Endothelial cell of umbilical vein (primary cell): ENCODE measurements around the gene HSD3B7. TPM values are rescaled to one million over a fixed set of nuclear protein-coding genes. Genes with fewer than 3 reads are reported as not detected.

Source experiments
- BruUV-seq: library from RNA; stranded (reverse); fragments of 400-500 nt; replicated peaks from 2 replicates; lab custom pipeline; 2021; lab: Mats Ljungman, UMichigan
- CTCF ChIA-PET: fragments of 300-600, 350-600 bp; sonication (Branson Sonifier 250); formaldehyde crosslinking; loops from one replicate; lab custom pipeline; 2021; ENCODE audit warnings: antibody characterized with exemption, inconsistent platforms; lab: Charles Lee
- POLR2A ChIA-PET: fragments of 300-600, 350-600 bp; sonication (Branson Sonifier 250); formaldehyde crosslinking; loops from one replicate; lab custom pipeline; 2021; ENCODE audit warnings: antibody characterized with exemption, inconsistent platforms; lab: Charles Lee
- DNase-seq: peaks from one replicate; pipeline ENCODE4 v3.0.0-alpha.2; 2011; ENCODE audit warnings: low read depth, low spot score
- FAIRE-seq: peaks from 2 replicates; lab custom pipeline; 2011; peaks lifted over from hg19 to GRCh38; lab: Jason Lieb, UNC
- H2AFZ ChIP-seq: 2 replicates; pipeline ENCODE4 v1.6.0; 2012; ENCODE audit warnings: low read depth, low read length, control low read depth, inconsistent platforms
- H3K27ac ChIP-seq: 2 replicates; pipeline ENCODE4 v1.5.1; 2011; ENCODE audit warnings: low read depth, mild to moderate bottlenecking, control low read depth, low read length, moderate library complexity; ENCODE audit not compliant: insufficient read depth
- H3K27me3 ChIP-seq, 2 experiments: 2 replicates each; pipeline versions ENCODE4 v1.6.0 to v1.6.1; 2011; ENCODE audit warnings: low read length in 2 of 2, mixed read lengths in 1 of 2; ENCODE audit not compliant: control insufficient read depth in 2 of 2, insufficient read depth in 2 of 2
- H3K36me3 ChIP-seq, 2 experiments: 2 replicates in 1 of 2; 3 replicates in 1 of 2; pipeline ENCODE4 v1.5.1; 2011; ENCODE audit warnings: low read length in 2 of 2, mild to moderate bottlenecking in 1 of 2, moderate library complexity in 1 of 2; ENCODE audit not compliant: control insufficient read depth in 2 of 2, insufficient read depth in 2 of 2; ENCODE audit errors: extremely low read depth in 1 of 2
- H3K4me1 ChIP-seq: 3 replicates; pipeline ENCODE4 v1.5.1; 2011; ENCODE audit warnings: mild to moderate bottlenecking, low read length; ENCODE audit not compliant: control insufficient read depth, insufficient read depth; ENCODE audit errors: extremely low read depth
- H3K4me2 ChIP-seq: 2 replicates; pipeline ENCODE4 v1.6.1; 2011; ENCODE audit warnings: low read length, control low read depth, mixed read lengths; ENCODE audit not compliant: insufficient read depth
- H3K4me3 ChIP-seq, 3 experiments: fragments of 200-600 bp in 1 of 3; sonication (generic), shearing (Covaris generic) in 1 of 3; replicated peaks in 1 of 3; 2 replicates each; pipeline ENCODE4 v1.5.1; 2011 to 2016; ENCODE audit warnings: control low read depth in 3 of 3, low read length in 3 of 3, mild to moderate bottlenecking in 2 of 3, inconsistent platforms in 1 of 3, low read depth in 1 of 3, moderate library complexity in 1 of 3; ENCODE audit not compliant: insufficient read depth in 1 of 3
- H3K79me2 ChIP-seq: 2 replicates; pipeline ENCODE4 v1.6.0; 2012; ENCODE audit warnings: low read length, inconsistent platforms; ENCODE audit not compliant: control insufficient read depth, insufficient read depth
- H3K9ac ChIP-seq: replicated peaks from 2 replicates; pipeline ENCODE3; 2011; ENCODE audit warnings: low read length, control low read depth; ENCODE audit not compliant: insufficient read depth; ENCODE audit errors: extremely low read depth
- H3K9me1 ChIP-seq: replicated peaks from 3 replicates; pipeline ENCODE4 v1.6.0; 2011; ENCODE audit warnings: mild to moderate bottlenecking, low read length; ENCODE audit not compliant: control insufficient read depth, insufficient read depth; ENCODE audit errors: extremely low read depth
- H3K9me3 ChIP-seq: replicated peaks from 2 replicates; pipeline ENCODE4 v1.5.1; 2012; ENCODE audit warnings: low read length, inconsistent platforms; ENCODE audit not compliant: control insufficient read depth, insufficient read depth
- H4K20me1 ChIP-seq: replicated peaks from 2 replicates; pipeline ENCODE3; 2011; ENCODE audit warnings: mild to moderate bottlenecking, low read length; ENCODE audit not compliant: control insufficient read depth, insufficient read depth; ENCODE audit errors: extremely low read depth
- EZH2 ChIP-seq: IDR thresholded peaks from 2 replicates; pipeline ENCODE4 v1.6.1; 2012; ENCODE audit warnings: borderline replicate concordance, low read depth, mild to moderate bottlenecking, moderate library complexity, low read length, inconsistent platforms; ENCODE audit not compliant: severe bottlenecking
- FOS ChIP-seq: IDR thresholded peaks from 2 replicates; pipeline ENCODE4 v1.6.1; 2011; ENCODE audit warnings: mild to moderate bottlenecking, low read length, moderate library complexity, borderline replicate concordance; ENCODE audit not compliant: insufficient read depth
- GATA2 ChIP-seq: IDR thresholded peaks from 2 replicates; pipeline ENCODE4 v1.7.0; 2011; ENCODE audit warnings: low read depth, mild to moderate bottlenecking, moderate library complexity, mixed read lengths, low read length; ENCODE audit not compliant: insufficient read length, insufficient read depth
- POLR2A ChIP-seq: IDR thresholded peaks from 2 replicates; pipeline ENCODE4 v1.6.1; 2012; ENCODE audit warnings: low read depth, mild to moderate bottlenecking, control low read depth, low read length
- POLR2AphosphoS5 ChIP-seq: IDR thresholded peaks from 2 replicates; pipeline ENCODE4 v1.6.1; 2012; ENCODE audit warnings: low read depth, mild to moderate bottlenecking, control low read depth, low read length, moderate library complexity; ENCODE audit not compliant: insufficient read depth
- dilution Hi-C: fragments of 300-500 bp; cut with MboI; formaldehyde crosslinking; loops from one replicate; pipeline ENCODE4 v1.15.0; 2019; ENCODE audit warnings: low sequenced_read_pairs; ENCODE audit not compliant: extremely low pct_ligation_motif_present
- intact Hi-C: fragments of 100-400 bp; cut with micrococcal nuclease; formaldehyde crosslinking; loops from one replicate; pipeline ENCODE4 v1.10.0; 2022
- polyA plus RNA-seq, 4 experiments: library from polyadenylated mRNA; depleted of rRNA in 3 of 4; stranded (reverse) in 3 of 4; unstranded in 1 of 4; fragments of >200 nt; gene quantifications; 2 replicates each; pipeline versions ENCODE4 v1.2.1 to v1.2.3, GENCODE V29; 2011 to 2012; ENCODE audit warnings: missing spikeins in 1 of 4
- total RNA-seq: library from RNA; stranded (reverse); gene quantifications from 2 replicates; pipeline ENCODE4 v1.2.3, GENCODE V29; 2021
- TF ChIP-seq, protein P1 (sequence below), 2 donors: IDR thresholded peaks; 1 replicate in 1 of 2; 2 replicates in 1 of 2; pipeline ENCODE4 v1.5.1; 2011; ENCODE audit warnings: low read length in 2 of 2, mild to moderate bottlenecking in 2 of 2, moderate library complexity in 2 of 2, control low read depth in 1 of 2, inconsistent platforms in 1 of 2, low read depth in 1 of 2; ENCODE audit not compliant: insufficient read depth in 1 of 2; ENCODE audit errors: extremely low read depth in 1 of 2

HSD3B7 gene
- total and polyA plus RNA-seq, 2 donors (not counting 3 experiments of a cell fraction or from before 2014, with no cell fraction given) = 3.5 to 4.8 TPM

- no peak for DNase-seq
- BruUV-seq = no TSS peak
- no peaks in the 10 kb centered on the region for H3K79me2 ChIP-seq
- H4K20me1 ChIP-seq = no peaks in the 10 kb centered on the region
- H3K4me1 ChIP-seq = peaks cover 5% of the 10 kb centered on the region
- H3K9me1 ChIP-seq = no peaks in the 10 kb centered on the region
- no peaks in the 10 kb centered on the region for H3K9me3 ChIP-seq
- H2AFZ ChIP-seq = no peak overlapping the region
- H3K27me3 ChIP-seq = no peaks in the 10 kb centered on the region
- H3K36me3 ChIP-seq = peaks cover 4 to 24% of the 10 kb centered on the region in 2 experiments
- H3K4me2 ChIP-seq = no peak overlapping the region
- dilution Hi-C loops = no loop called here
- H3K4me3 ChIP-seq = no peak overlapping the region
- FAIRE-seq = no peak
- CTCF ChIA-PET = interaction anchor here (1.1 kb wide), 1 partner anchor 10 kb away, joined by 3 read pairs; no protein-coding TSS in a partner anchor
- intact Hi-C loops = no loop called here
- POLR2A ChIA-PET = no interaction called here
- TF ChIP-seq, protein P1, sequence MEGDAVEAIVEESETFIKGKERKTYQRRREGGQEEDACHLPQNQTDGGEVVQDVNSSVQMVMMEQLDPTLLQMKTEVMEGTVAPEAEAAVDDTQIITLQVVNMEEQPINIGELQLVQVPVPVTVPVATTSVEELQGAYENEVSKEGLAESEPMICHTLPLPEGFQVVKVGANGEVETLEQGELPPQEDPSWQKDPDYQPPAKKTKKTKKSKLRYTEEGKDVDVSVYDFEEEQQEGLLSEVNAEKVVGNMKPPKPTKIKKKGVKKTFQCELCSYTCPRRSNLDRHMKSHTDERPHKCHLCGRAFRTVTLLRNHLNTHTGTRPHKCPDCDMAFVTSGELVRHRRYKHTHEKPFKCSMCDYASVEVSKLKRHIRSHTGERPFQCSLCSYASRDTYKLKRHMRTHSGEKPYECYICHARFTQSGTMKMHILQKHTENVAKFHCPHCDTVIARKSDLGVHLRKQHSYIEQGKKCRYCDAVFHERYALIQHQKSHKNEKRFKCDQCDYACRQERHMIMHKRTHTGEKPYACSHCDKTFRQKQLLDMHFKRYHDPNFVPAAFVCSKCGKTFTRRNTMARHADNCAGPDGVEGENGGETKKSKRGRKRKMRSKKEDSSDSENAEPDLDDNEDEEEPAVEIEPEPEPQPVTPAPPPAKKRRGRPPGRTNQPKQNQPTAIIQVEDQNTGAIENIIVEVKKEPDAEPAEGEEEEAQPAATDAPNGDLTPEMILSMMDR (IDR thresholded peaks at IDR 0.05; ENCODE audit: extremely low read depth in 1 of 2, insufficient read depth in 1 of 2, low read depth in 1 of 2, low read length in 2 of 2) = no peak
- TF ChIP-seq FOS (no peak), EZH2 (no peak), POLR2AphosphoS5 (no peak), POLR2A (no peak), GATA2 (no peak)
- no peak overlapping the region for H3K9ac ChIP-seq
- no peak overlapping the region for H3K27ac ChIP-seq
Observed at GRCh38 chr16:30944352-30944751, 40.7 kb upstream of the HSD3B7 start.
